Endodermal cell (in vitro differentiated cells): Measurements from ENCODE around the gene NCS1. TPM values are rescaled to one million over a fixed set of nuclear protein-coding genes. Genes with fewer than 3 reads are reported as not detected.

ENCODE experiments used
- DNase-seq: peaks from one replicate; pipeline ENCODE4 v3.0.0-alpha.2; 2017
- H3K27ac ChIP-seq: 2 replicates; pipeline ENCODE4 v1.5.1; 2013; ENCODE audit warnings: mild to moderate bottlenecking, low read depth, low read length, moderate library complexity
- H3K27me3 ChIP-seq: 2 replicates; pipeline ENCODE4 v1.6.1; 2013; ENCODE audit warnings: mild to moderate bottlenecking, low read length, moderate library complexity; ENCODE audit not compliant: insufficient read depth, control insufficient read depth, poor library complexity, severe bottlenecking
- H3K36me3 ChIP-seq: 2 replicates; pipeline ENCODE4 v1.7.0; 2013; ENCODE audit warnings: mild to moderate bottlenecking, low read length, moderate library complexity; ENCODE audit not compliant: control insufficient read depth, insufficient read depth
- H3K4me1 ChIP-seq: one replicate; pipeline ENCODE4 v1.7.0; 2013; ENCODE audit warnings: low read length; ENCODE audit not compliant: control insufficient read depth, insufficient read depth
- H3K4me3 ChIP-seq: 2 replicates; pipeline ENCODE4 v1.5.1; 2013; ENCODE audit warnings: mild to moderate bottlenecking, low read length, moderate library complexity
- H3K9ac ChIP-seq: 2 replicates; pipeline ENCODE4 v1.6.1; 2013; ENCODE audit warnings: mild to moderate bottlenecking, low read length, moderate library complexity; ENCODE audit not compliant: poor library complexity, severe bottlenecking; ENCODE audit errors: extremely low read depth
- H3K9me3 ChIP-seq: 2 replicates; pipeline ENCODE4 v1.6.1; 2013; ENCODE audit warnings: mild to moderate bottlenecking, low read length, moderate library complexity; ENCODE audit not compliant: control insufficient read depth
- H3K27ac Mint-ChIP-seq: 2 replicates; pipeline ENCODE4 v1.8.0; 2020; ENCODE audit warnings: mixed read lengths
- H3K27me3 Mint-ChIP-seq: 2 replicates; pipeline ENCODE4 v1.8.0; 2021; ENCODE audit warnings: mild to moderate bottlenecking, mixed read lengths; ENCODE audit not compliant: insufficient read depth
- H3K36me3 Mint-ChIP-seq: 2 replicates; pipeline ENCODE4 v1.8.0; 2020; ENCODE audit warnings: low read depth, mixed read lengths
- H3K4me1 Mint-ChIP-seq: 2 replicates; pipeline ENCODE4 v1.8.0; 2020; ENCODE audit warnings: mixed read lengths
- H3K4me3 Mint-ChIP-seq: 2 replicates; pipeline ENCODE4 v1.8.0; 2020; ENCODE audit warnings: mild to moderate bottlenecking, moderate library complexity, mixed read lengths
- H3K9me3 Mint-ChIP-seq: 2 replicates; pipeline ENCODE4 v1.8.0; 2020; ENCODE audit warnings: mild to moderate bottlenecking, mixed read lengths
- WGBS, 2 experiments: methylation state at CpG; one replicate each; pipeline versions ENCODE4 v1.1.5 to v1.1.7; 2013; ENCODE audit warnings: missing lambda C conversion rate in 2 of 2, mixed read lengths in 1 of 2; ENCODE audit not compliant: insufficient coverage in 1 of 2, insufficient read length in 1 of 2; 5-methylcytosine and 5-hydroxymethylcytosine counted together
- total RNA-seq, 2 donors: library from RNA; stranded (reverse); fragmentation: NEBNext Ultra II Directional in 1 of 2; extraction: Animal tissue kit (Norgen Biotek cat#: 25700) in 1 of 2; gene quantifications; 2 replicates in 1 of 2; 3 replicates in 1 of 2; pipeline ENCODE4 v1.2.1, GENCODE V29; 2021
- TF ChIP-seq, protein P1 (sequence below): fragments of 200-600 bp; sonication (generic); conservative IDR thresholded peaks from 2 replicates; pipeline ENCODE4 v1.5.0; 2021; ENCODE audit warnings: antibody characterized with exemption, mild to moderate bottlenecking

The NCS1 gene
- total RNA-seq, 2 donors from 2014 or later = 40.6 to 47.7 TPM

DNA sequence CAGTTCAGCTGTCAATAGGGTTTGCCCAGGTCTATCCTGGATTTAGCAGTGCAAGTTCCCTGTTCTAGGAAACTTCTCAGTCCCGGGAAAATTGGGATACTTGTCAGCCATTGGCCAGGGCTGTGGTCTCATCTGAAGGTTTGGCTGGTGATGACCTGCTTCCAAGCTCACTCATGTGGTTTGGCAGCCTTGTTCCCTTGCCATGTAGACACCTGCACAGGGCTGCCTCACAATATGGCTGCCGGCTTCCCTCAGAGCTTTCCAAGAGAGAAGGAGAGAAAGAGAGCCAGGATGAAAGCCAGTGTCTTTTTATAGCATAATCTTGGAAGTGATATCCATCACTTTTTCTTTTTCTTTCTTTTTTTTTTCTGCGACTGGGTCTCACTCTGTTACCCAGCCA, 55.6 kb downstream of the NCS1 start:
- TF ChIP-seq, protein P1, sequence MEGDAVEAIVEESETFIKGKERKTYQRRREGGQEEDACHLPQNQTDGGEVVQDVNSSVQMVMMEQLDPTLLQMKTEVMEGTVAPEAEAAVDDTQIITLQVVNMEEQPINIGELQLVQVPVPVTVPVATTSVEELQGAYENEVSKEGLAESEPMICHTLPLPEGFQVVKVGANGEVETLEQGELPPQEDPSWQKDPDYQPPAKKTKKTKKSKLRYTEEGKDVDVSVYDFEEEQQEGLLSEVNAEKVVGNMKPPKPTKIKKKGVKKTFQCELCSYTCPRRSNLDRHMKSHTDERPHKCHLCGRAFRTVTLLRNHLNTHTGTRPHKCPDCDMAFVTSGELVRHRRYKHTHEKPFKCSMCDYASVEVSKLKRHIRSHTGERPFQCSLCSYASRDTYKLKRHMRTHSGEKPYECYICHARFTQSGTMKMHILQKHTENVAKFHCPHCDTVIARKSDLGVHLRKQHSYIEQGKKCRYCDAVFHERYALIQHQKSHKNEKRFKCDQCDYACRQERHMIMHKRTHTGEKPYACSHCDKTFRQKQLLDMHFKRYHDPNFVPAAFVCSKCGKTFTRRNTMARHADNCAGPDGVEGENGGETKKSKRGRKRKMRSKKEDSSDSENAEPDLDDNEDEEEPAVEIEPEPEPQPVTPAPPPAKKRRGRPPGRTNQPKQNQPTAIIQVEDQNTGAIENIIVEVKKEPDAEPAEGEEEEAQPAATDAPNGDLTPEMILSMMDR = no peak
- H3K9me3 ChIP-seq = peaks cover 20% of the 10 kb centered on the region
- DNase-seq = no peak
- Mint-ChIP-seq H3K27ac (no peak overlapping the region), H3K4me3 (no peak overlapping the region), H3K36me3 (peaks cover 63% of the 10 kb centered on the region), H3K4me1 (no peaks in the 10 kb centered on the region), H3K9me3 (peaks cover 20% of the 10 kb centered on the region), H3K27me3 (no peaks in the 10 kb centered on the region)
- peaks cover 57% of the 10 kb centered on the region for H3K36me3 ChIP-seq
- no peak overlapping the region for H3K4me3 ChIP-seq
- no peaks in the 10 kb centered on the region for H3K4me1 ChIP-seq
- no peaks in the 10 kb centered on the region for H3K27me3 ChIP-seq
- H3K9ac ChIP-seq = no peak overlapping the region
- H3K27ac ChIP-seq = no peak overlapping the region
- 94 to 98% methylated on average over 3 of the region's 3 CpGs for WGBS, 2 experiments

DNA sequence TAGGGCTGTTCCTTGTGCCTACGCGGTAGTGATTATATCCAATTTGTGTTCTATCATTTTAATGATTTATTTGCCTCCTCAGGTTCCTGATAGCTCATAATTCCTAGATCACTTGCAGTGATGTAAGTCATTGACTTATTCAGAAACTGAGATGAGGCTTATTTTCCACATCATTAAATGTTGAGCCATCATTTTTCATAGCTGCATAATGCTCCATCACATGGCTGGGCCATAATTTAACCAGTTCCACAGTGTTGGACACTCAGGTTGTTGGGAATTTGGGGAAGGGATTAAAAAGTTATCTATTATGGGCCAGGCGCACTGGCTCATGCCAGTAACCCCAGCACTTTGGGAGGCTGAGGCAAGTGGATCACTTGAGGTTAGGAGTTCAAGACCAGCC, 57.6 kb downstream of the NCS1 start:
- no peaks in the 10 kb centered on the region for H3K27me3 ChIP-seq

DNA sequence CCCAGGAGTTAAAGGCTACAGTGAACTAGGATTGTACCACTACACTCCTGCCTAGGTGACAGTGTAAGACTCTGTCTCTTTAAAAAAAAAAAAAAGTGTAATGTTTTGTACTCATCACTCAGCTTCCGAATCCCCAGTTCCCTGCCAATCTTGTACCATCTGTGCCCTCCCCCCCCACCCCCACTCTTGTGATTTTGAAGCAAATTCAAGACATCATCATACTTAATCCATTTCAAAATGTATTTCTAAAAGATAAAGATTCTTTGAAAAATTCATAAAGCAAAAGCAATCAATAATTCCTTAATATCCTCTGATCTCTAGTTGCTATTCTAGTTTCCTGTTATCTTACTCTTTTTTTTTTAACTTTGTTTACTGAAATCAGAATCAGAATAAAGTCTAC, 58.4 kb downstream of the NCS1 start:
- no peaks in the 10 kb centered on the region for H3K27me3 ChIP-seq
- no peaks in the 10 kb centered on the region for H3K4me1 ChIP-seq
- TF ChIP-seq, protein P1 = no peak
- H3K27ac ChIP-seq = no peak overlapping the region
- peaks cover 60% of the 10 kb centered on the region for H3K36me3 Mint-ChIP-seq
- no peak overlapping the region for H3K27ac Mint-ChIP-seq
- no peak overlapping the region for H3K4me3 ChIP-seq
- H3K9ac ChIP-seq = no peak overlapping the region
- no peaks in the 10 kb centered on the region for H3K4me1 Mint-ChIP-seq
- no peak overlapping the region for H3K4me3 Mint-ChIP-seq
- H3K9me3 ChIP-seq = peaks cover 20% of the 10 kb centered on the region
- WGBS, 2 experiments = 100% methylated on average over 1 of the region's 1 CpG; no CpG with 5 or more reads in 1 of the 2 experiments
- peaks cover 39% of the 10 kb centered on the region for H3K36me3 ChIP-seq
- no peak for DNase-seq
- H3K27me3 Mint-ChIP-seq = no peaks in the 10 kb centered on the region
- peaks cover 20% of the 10 kb centered on the region for H3K9me3 Mint-ChIP-seq

More for the DNA sequence above, 57.6 kb downstream of the NCS1 start:
- no peak for DNase-seq
- Histone ChIP-seq H3K36me3 (peaks cover 47% of the 10 kb centered on the region), H3K4me3 (no peak overlapping the region), H3K9me3 (peaks cover 20% of the 10 kb centered on the region), H3K4me1 (no peaks in the 10 kb centered on the region), H3K9ac (no peak overlapping the region), H3K27ac (no peak overlapping the region)
- Mint-ChIP-seq H3K9me3 (peaks cover 20% of the 10 kb centered on the region), H3K36me3 (peaks cover 67% of the 10 kb centered on the region), H3K27me3 (no peaks in the 10 kb centered on the region), H3K4me1 (no peaks in the 10 kb centered on the region), H3K4me3 (no peak overlapping the region), H3K27ac (no peak overlapping the region)
- WGBS, 2 experiments = 70 to 79% methylated on average over 2 to 3 of the region's 3 CpGs
- TF ChIP-seq, protein P1 = no peak
